ENCODE measurements around the gene BPIFB1. TPM values are rescaled to one million over a fixed set of nuclear protein-coding genes. Genes with fewer than 3 reads are reported as not detected.

Gene BPIFB1
- total and polyA plus RNA-seq, 9 of the 15 experiments (the other 6 are each of a cell fraction or from before 2014, with no cell fraction given) = not detected

DNA sequence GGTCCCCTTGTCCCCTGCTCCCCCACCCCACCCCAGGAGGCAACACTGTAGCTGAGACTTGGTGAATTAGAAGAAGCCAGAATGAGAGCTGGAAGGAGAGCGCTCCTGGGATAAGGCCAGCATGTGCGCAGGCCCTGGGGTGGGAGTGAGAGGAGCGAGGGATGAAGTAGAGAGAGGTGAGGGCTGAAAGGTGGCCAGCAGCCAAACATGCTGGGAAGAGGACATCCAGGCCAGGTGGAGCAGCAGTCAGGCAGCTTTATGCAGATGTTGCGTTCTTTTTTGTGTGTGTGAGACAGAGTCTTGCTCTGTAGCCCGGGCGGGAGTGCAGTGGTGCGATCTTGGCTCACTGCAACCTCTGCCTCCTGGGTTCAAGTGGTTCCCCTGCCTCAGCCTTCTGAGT lies 2.2 kb upstream of the BPIFB1 start:
- Histone ChIP-seq H3K27ac (ENCODE audit: extremely low read depth, low read depth, low read length) (no peak overlapping the region), H2AFZ (ENCODE audit: low read depth, low read length) (no peak overlapping the region), H3K79me2 (ENCODE audit: control insufficient read depth, insufficient read depth, low read length) (no peaks in the 10 kb centered on the region), H3K9me1 (ENCODE audit: control insufficient read depth, insufficient read depth, low read length) (no peaks in the 10 kb centered on the region), H3K9ac (ENCODE audit: insufficient read depth in 1 of 2, low read depth in 2 of 2, low read length in 2 of 2) (no peak overlapping the region), H3K27me3 (ENCODE audit: control insufficient read depth in 2 of 2, insufficient read depth in 2 of 2, low read length in 2 of 2) (peaks cover 29 to 67% of the 10 kb centered on the region in 2 experiments; a peak in 4 of 5 replicates), H3K36me3 (ENCODE audit: control insufficient read depth, insufficient read depth, low read length) (no peaks in the 10 kb centered on the region), H3K4me2 (ENCODE audit: insufficient read depth, low read length) (no peak overlapping the region), H3K4me3 (no peak overlapping the region), H4K20me1 (replicated peaks; ENCODE audit: control insufficient read depth, insufficient read depth, low read length) (peaks cover 10% of the 10 kb centered on the region; the same call in 1 of the 2 replicates), H3K4me1 (replicated peaks in 1 of 2; ENCODE audit: control insufficient read depth in 2 of 2, insufficient read depth in 2 of 2, low read length in 2 of 2) (no peaks in the 10 kb centered on the region; a peak in 1 of 5 replicates), H3K9me3 (replicated peaks; ENCODE audit: control insufficient read depth, insufficient read depth, low read depth, low read length) (no peaks in the 10 kb centered on the region)
- ATAC-seq = no peak
- DNase-seq (ENCODE audit: extremely low read depth in 1 of 4, low spot score in 3 of 4) = no peak
- ChIA-PET CTCF (ENCODE audit: low intra/inter-chr PET ratio) (no interaction called here), POLR2A (no interaction called here)
- no TSS peak for BruUV-seq (replicated peaks)
- no peak for TF ChIP-seq GABPB1 (CRISPR knock-in tag; IDR thresholded peaks at IDR 0.05)
- TF ChIP-seq PHF20 (IDR thresholded peaks at IDR 0.05; ENCODE audit: partially characterized antibody) = no peak
- TF ChIP-seq SMAD4 (CRISPR knock-in tag; conservative IDR thresholded peaks at IDR 0.05) = no peak
- no peak for TF ChIP-seq UBTF (IDR thresholded peaks at IDR 0.05; ENCODE audit: borderline replicate concordance in 1 of 2, low read depth in 2 of 2, low read length in 2 of 2)
- no peak for TF ChIP-seq E2F8 (IDR thresholded peaks at IDR 0.05; ENCODE audit: low read depth, partially characterized antibody)
- no peak for TF ChIP-seq CEBPG (CRISPR knock-in tag; IDR thresholded peaks at IDR 0.05)
- TF ChIP-seq CEBPG (tag; conservative IDR thresholded peaks at IDR 0.05 in 1 of 2, IDR thresholded peaks at IDR 0.05 in 1 of 2) = no peak
- TF ChIP-seq TAF9B (IDR thresholded peaks at IDR 0.05; ENCODE audit: partially characterized antibody) = no peak
- no peak for TF ChIP-seq NFIX (CRISPR knock-in tag; IDR thresholded peaks at IDR 0.05; ENCODE audit: low read depth)
- TF ChIP-seq, protein P1, sequence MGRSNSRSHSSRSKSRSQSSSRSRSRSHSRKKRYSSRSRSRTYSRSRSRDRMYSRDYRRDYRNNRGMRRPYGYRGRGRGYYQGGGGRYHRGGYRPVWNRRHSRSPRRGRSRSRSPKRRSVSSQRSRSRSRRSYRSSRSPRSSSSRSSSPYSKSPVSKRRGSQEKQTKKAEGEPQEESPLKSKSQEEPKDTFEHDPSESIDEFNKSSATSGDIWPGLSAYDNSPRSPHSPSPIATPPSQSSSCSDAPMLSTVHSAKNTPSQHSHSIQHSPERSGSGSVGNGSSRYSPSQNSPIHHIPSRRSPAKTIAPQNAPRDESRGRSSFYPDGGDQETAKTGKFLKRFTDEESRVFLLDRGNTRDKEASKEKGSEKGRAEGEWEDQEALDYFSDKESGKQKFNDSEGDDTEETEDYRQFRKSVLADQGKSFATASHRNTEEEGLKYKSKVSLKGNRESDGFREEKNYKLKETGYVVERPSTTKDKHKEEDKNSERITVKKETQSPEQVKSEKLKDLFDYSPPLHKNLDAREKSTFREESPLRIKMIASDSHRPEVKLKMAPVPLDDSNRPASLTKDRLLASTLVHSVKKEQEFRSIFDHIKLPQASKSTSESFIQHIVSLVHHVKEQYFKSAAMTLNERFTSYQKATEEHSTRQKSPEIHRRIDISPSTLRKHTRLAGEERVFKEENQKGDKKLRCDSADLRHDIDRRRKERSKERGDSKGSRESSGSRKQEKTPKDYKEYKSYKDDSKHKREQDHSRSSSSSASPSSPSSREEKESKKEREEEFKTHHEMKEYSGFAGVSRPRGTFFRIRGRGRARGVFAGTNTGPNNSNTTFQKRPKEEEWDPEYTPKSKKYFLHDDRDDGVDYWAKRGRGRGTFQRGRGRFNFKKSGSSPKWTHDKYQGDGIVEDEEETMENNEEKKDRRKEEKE (IDR thresholded peaks at IDR 0.05; ENCODE audit: borderline replicate concordance in 1 of 2, control insufficient read depth in 1 of 2, low read depth in 2 of 2, low read length in 1 of 2) = no peak
- no peak for TF ChIP-seq ATF7 (IDR thresholded peaks at IDR 0.05)
- intact Hi-C loops (cut with micrococcal nuclease) = no loop called here
- in situ Hi-C loops (cut with MboI) = no loop called here
- FAIRE-seq = no peak
- WGBS (ENCODE audit: insufficient coverage, low coverage, missing lambda C conversion rate) = 3% methylated on average over 7 of the region's 7 CpGs

Measured in K562 (cell line).